ENCODE measurements around the gene DCXR. TPM values are rescaled to one million over a fixed set of nuclear protein-coding genes. Genes with fewer than 3 reads are reported as not detected.

The DCXR gene
- total and polyA plus RNA-seq, 2 of the 13 experiments (the other 11 are each of a cell fraction or from before 2014, with no cell fraction given), result 287 to 311 TPM

DNA sequence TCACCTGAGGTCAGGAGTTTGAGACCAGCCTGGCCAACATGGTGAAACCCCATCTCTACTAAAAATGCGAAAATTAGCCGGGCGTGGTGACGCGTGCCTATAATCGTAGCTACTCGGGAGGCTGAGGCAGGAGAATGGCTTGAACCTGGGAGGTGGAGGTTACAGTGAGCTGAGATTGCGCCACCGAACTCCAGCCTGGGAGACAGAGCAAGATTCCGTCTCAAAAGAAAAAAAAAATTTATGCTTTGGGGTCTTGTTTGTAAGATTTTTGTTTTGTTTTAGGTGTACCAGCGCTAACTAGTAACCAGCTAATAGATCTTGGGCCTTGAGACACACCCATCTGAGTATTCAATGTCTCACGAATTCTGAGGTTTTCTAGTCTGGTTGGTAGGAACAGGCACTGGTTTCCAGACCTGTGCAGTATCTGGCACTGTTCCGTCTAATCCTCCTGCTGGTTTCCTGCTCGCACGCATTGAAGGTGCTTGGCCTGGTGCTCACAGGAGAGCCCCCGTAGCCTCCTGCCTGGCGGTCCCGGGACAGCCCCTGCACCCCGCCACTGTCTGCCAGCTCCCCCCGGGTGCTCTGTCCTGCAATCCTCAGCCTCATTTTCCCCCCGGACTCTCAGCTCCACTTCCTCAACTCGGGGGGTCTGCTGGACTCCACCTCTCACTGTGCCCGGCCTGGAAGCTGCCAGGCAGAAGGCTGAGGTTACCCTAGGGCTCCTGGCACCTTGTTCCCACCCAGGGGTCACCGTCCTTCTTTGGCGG lies 38.7 kb upstream of the DCXR start (continued):
- no peak for TF ChIP-seq PRMT3 (CRISPR knock-in tag; IDR thresholded peaks at IDR 0.05; ENCODE audit: borderline replicate concordance, low read depth)
- no peak for TF ChIP-seq MEIS2 (CRISPR knock-in tag; IDR thresholded peaks at IDR 0.05)
- TF ChIP-seq SP4 (CRISPR knock-in tag; IDR thresholded peaks at IDR 0.05), result no peak
- TF ChIP-seq ZFX (CRISPR knock-in tag; IDR thresholded peaks at IDR 0.05; ENCODE audit: low read depth), result no peak
- TF ChIP-seq ZNF737 (CRISPR knock-in tag; IDR thresholded peaks at IDR 0.05; ENCODE audit: borderline replicate concordance), result no peak
- 0 out of 2 replicates have a peak, but pooled peaks have one; percentile 31 for TF ChIP-seq ZNF710 (CRISPR knock-in tag; IDR thresholded peaks at IDR 0.05; ENCODE audit: borderline replicate concordance)
- peak; percentile 24; the same call in 1 of the 2 replicates for TF ChIP-seq FOSL1 (CRISPR knock-in tag; IDR thresholded peaks at IDR 0.05; ENCODE audit: borderline replicate concordance)
- no peak for TF ChIP-seq THRA (CRISPR knock-in tag; IDR thresholded peaks at IDR 0.05; ENCODE audit: borderline replicate concordance)
- no peak for TF ChIP-seq MIXL1 (CRISPR knock-in tag; IDR thresholded peaks at IDR 0.05)
- no peak for TF ChIP-seq KLF6 (CRISPR knock-in tag; IDR thresholded peaks at IDR 0.05)
- no peak for TF ChIP-seq GATAD1 (CRISPR knock-in tag; IDR thresholded peaks at IDR 0.05)
- no peak for TF ChIP-seq FLYWCH1 (CRISPR knock-in tag; IDR thresholded peaks at IDR 0.05)
- TF ChIP-seq, protein P1, sequence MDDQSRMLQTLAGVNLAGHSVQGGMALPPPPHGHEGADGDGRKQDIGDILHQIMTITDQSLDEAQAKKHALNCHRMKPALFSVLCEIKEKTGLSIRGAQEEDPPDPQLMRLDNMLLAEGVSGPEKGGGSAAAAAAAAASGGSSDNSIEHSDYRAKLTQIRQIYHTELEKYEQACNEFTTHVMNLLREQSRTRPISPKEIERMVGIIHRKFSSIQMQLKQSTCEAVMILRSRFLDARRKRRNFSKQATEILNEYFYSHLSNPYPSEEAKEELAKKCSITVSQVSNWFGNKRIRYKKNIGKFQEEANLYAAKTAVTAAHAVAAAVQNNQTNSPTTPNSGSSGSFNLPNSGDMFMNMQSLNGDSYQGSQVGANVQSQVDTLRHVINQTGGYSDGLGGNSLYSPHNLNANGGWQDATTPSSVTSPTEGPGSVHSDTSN (CRISPR knock-in tag; IDR thresholded peaks at IDR 0.05; ENCODE audit: borderline replicate concordance), result no peak
- no peak; the same call in 1 of the 2 replicates for TF ChIP-seq ZNF354B (CRISPR knock-in tag; IDR thresholded peaks at IDR 0.05)
- peak; percentile 50; the same call in 1 of the 2 replicates for TF ChIP-seq JUNB (CRISPR knock-in tag; IDR thresholded peaks at IDR 0.05; ENCODE audit: borderline replicate concordance)
- peak; percentile 77; the same call in 1 of the 2 replicates for TF ChIP-seq ZNF101 (CRISPR knock-in tag; IDR thresholded peaks at IDR 0.05; ENCODE audit: borderline replicate concordance, low read depth)
- TF ChIP-seq ZNF772 (CRISPR knock-in tag; IDR thresholded peaks at IDR 0.05), result no peak
- no peak; the same call in 1 of the 2 replicates for TF ChIP-seq KLF12 (CRISPR knock-in tag; IDR thresholded peaks at IDR 0.05; ENCODE audit: borderline replicate concordance)
- TF ChIP-seq ZNF282 (IDR thresholded peaks at IDR 0.05; ENCODE audit: partially characterized antibody), result no peak
- TF ChIP-seq ETV6 (CRISPR knock-in tag; conservative IDR thresholded peaks at IDR 0.05), result no peak
- no peak for TF ChIP-seq ZNF30 (CRISPR knock-in tag; IDR thresholded peaks at IDR 0.05)
- TF ChIP-seq NCOA5 (CRISPR knock-in tag; IDR thresholded peaks at IDR 0.05), result peak; percentile 36; the same call in 1 of the 2 replicates
- TF ChIP-seq MEIS1 (CRISPR knock-in tag; IDR thresholded peaks at IDR 0.05; ENCODE audit: borderline replicate concordance), result no peak
- TF ChIP-seq NCOA2 (CRISPR knock-in tag; IDR thresholded peaks at IDR 0.05), result no peak
